Neural crest cell (in vitro differentiated cells): ENCODE measurements around the gene APP. TPM values are rescaled to one million over a fixed set of nuclear protein-coding genes. Genes with fewer than 3 reads are reported as not detected.

ENCODE experiments used
- DNase-seq: peaks from one replicate; pipeline ENCODE4 v3.0.0; 2021; ENCODE audit warnings: low read depth, mixed read lengths, low spot score
- H3K27ac Mint-ChIP-seq: one replicate; pipeline ENCODE4 v1.8.0; 2021; ENCODE audit warnings: mild to moderate bottlenecking, mixed read lengths; ENCODE audit not compliant: unreplicated experiment
- H3K27me3 Mint-ChIP-seq: 2 replicates; pipeline ENCODE4 v1.8.0; 2021; ENCODE audit warnings: low read depth, mild to moderate bottlenecking, mixed read lengths
- H3K36me3 Mint-ChIP-seq: 2 replicates; pipeline ENCODE4 v1.8.0; 2021; ENCODE audit warnings: low read depth, mild to moderate bottlenecking, mixed read lengths
- H3K4me1 Mint-ChIP-seq: 2 replicates; pipeline ENCODE4 v1.8.0; 2021; ENCODE audit warnings: mixed read lengths
- H3K4me3 Mint-ChIP-seq: one replicate; pipeline ENCODE4 v1.8.0; 2021; ENCODE audit warnings: mild to moderate bottlenecking, mixed read lengths
- H3K9me3 Mint-ChIP-seq: 2 replicates; pipeline ENCODE4 v1.8.0; 2021; ENCODE audit warnings: mixed read lengths
- total RNA-seq: library from RNA; stranded (reverse); gene quantifications from 2 replicates; pipeline ENCODE4 v1.2.1, GENCODE V29; 2021
- TF ChIP-seq, protein P1 (sequence below): fragments of 200-600 bp; sonication (generic); conservative IDR thresholded peaks from 2 replicates; pipeline ENCODE4 v1.5.0; 2021; ENCODE audit warnings: antibody characterized with exemption, mild to moderate bottlenecking

Gene APP
- total RNA-seq, 1 donor from 2014 or later = 254 TPM

DNA sequence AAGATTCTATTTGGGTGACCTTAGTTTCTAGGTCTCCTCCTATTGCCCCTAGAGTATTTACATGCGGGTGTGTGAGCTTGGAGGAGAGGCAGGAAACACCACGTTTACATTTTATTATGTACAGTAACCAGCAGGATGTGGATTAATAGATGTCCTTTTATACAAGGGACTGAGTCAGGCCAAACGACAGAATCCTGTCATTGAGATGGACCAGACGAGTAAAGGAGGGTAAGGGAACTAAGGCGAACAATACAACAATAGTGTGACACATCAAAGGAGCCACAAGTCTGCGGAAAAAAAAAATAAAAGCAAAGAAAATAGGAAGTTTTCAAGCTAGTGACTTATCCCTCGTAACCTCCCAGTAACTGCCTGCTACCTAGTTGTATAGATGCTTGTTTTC is 284.7 kb downstream of the APP start:
- Mint-ChIP-seq H3K4me3 (no peak overlapping the region), H3K27ac (no peak overlapping the region), H3K27me3 (no peaks in the 10 kb centered on the region), H3K36me3 (peaks cover 33% of the 10 kb centered on the region), H3K4me1 (peaks cover 12% of the 10 kb centered on the region), H3K9me3 (no peaks in the 10 kb centered on the region)
- no peak for DNase-seq
- TF ChIP-seq, protein P1, sequence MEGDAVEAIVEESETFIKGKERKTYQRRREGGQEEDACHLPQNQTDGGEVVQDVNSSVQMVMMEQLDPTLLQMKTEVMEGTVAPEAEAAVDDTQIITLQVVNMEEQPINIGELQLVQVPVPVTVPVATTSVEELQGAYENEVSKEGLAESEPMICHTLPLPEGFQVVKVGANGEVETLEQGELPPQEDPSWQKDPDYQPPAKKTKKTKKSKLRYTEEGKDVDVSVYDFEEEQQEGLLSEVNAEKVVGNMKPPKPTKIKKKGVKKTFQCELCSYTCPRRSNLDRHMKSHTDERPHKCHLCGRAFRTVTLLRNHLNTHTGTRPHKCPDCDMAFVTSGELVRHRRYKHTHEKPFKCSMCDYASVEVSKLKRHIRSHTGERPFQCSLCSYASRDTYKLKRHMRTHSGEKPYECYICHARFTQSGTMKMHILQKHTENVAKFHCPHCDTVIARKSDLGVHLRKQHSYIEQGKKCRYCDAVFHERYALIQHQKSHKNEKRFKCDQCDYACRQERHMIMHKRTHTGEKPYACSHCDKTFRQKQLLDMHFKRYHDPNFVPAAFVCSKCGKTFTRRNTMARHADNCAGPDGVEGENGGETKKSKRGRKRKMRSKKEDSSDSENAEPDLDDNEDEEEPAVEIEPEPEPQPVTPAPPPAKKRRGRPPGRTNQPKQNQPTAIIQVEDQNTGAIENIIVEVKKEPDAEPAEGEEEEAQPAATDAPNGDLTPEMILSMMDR = no peak

DNA sequence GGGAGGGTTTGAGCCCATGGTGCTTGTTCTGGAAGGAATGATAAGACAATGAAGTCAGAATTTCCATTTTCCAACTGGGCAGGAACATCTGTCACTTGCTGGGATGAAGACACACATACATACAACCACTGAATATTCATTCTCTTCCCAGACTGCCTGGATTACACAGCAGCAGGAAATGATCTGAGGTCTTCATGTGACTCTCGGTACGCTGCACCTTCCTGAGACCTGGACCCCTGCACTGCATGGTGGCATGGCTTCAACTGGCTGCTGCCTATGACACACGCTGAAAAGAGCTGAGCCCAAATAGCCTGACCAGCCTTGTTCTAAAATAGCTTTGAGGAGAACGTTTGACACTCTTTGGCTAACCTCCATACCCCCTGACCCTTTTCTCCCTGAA is 285.2 kb downstream of the APP start:
- H3K4me1 Mint-ChIP-seq = peaks cover 12% of the 10 kb centered on the region
- H3K27ac Mint-ChIP-seq = no peak overlapping the region

DNA sequence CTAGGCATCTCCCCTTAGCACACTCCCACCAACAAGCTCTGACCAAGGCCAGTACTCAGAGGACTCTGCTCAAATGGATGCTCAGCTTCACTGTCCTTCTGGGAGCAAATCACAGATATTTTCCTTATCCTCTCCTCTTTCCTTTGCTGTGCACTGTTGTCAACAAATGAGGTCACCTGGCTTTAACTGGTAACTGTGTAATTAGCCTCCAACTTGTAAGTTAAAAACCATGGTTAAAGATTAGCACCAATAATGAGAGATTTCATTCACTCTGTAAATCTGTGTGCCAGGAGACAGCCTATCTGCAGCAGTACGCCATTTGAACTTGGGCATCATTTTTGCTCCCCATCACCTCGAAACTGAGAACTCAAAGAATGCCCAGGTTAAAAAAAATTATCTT is 286.3 kb downstream of the APP start:
- H3K4me3 Mint-ChIP-seq = no peak overlapping the region
- TF ChIP-seq, protein P1 = no peak
- H3K36me3 Mint-ChIP-seq = peaks cover 38% of the 10 kb centered on the region
- H3K27ac Mint-ChIP-seq = no peak overlapping the region
- no peaks in the 10 kb centered on the region for H3K9me3 Mint-ChIP-seq
- no peak for DNase-seq
- no peaks in the 10 kb centered on the region for H3K27me3 Mint-ChIP-seq
- H3K4me1 Mint-ChIP-seq = peaks cover 12% of the 10 kb centered on the region

More for the DNA sequence above, 285.2 kb downstream of the APP start:
- peaks cover 33% of the 10 kb centered on the region for H3K36me3 Mint-ChIP-seq
- no peak overlapping the region for H3K4me3 Mint-ChIP-seq
- H3K27me3 Mint-ChIP-seq = no peaks in the 10 kb centered on the region
- TF ChIP-seq, protein P1 = no peak
- H3K9me3 Mint-ChIP-seq = no peaks in the 10 kb centered on the region
- no peak for DNase-seq

DNA sequence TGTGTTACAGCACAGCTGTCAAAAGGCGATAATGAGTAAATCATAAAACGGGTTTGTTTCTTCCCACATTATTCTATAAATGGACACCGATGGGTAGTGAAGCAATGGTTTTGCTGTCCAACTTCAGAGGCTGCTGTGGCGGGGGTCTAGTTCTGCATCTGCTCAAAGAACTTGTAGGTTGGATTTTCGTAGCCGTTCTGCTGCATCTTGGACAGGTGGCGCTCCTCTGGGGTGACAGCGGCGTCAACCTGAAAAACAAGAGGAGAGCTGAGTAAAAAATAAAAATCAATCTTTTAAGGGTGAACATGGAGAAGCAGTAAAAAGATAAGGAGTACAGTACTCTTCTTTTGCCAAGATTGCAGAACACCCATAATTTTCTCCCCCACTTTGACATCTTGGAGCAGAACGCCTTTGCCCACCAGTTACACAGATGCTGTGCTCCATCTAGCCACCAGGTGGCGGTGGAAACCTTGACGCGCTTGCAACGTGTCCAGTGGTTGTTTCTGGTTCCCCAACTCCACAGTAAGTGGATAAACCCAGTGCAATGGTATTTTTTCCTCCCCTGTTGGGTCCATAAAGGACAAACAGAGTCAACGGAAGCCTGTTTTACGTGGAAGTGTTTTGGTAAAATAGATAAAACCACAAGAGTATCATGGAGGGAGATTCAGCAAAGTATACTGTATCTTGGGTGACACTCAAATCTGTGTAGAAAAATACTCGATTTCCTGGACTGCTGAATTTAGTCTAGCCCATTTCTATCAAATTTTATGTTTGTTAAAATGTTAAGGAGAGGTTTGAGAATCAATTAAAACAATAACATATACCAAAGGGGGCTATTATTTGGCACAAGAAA is 288.8 kb downstream of the APP start:
- Mint-ChIP-seq H3K4me3 (no peak overlapping the region), H3K27me3 (no peaks in the 10 kb centered on the region), H3K9me3 (no peaks in the 10 kb centered on the region), H3K27ac (no peak overlapping the region), H3K4me1 (peaks cover 11% of the 10 kb centered on the region), H3K36me3 (peaks cover 40% of the 10 kb centered on the region)
- DNase-seq = peak; percentile 57
- TF ChIP-seq, protein P1 = peak; percentile 89

DNA sequence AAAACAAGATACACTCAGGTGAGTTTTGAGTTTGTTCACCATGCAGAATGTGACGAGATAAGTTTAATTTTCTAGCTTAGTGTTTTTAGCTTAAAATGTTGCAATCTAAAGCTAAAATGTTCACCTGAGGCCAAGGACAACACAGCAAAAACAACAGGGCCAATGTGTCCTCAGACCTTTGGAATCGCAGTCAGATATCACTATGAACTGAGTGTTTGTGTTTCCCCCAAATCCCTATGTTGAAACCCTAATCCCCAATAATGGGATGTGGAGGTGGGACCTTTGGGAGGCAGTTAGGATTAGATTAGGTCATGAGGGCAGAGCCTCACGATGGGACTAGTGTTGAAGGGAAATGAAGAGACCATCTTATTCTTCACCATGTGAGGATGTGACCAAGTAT is 291.4 kb downstream of the APP start:
- H3K4me1 Mint-ChIP-seq = no peaks in the 10 kb centered on the region
- H3K9me3 Mint-ChIP-seq = no peaks in the 10 kb centered on the region
- no peak for DNase-seq
- no peak overlapping the region for H3K4me3 Mint-ChIP-seq
- no peaks in the 10 kb centered on the region for H3K27me3 Mint-ChIP-seq
- H3K27ac Mint-ChIP-seq = no peak overlapping the region
- peaks cover 40% of the 10 kb centered on the region for H3K36me3 Mint-ChIP-seq
- TF ChIP-seq, protein P1 = no peak
